SK-N-SH (cell line): ENCODE measurements around the gene ANAPC4. TPM values are rescaled to one million over a fixed set of nuclear protein-coding genes. Genes with fewer than 3 reads are reported as not detected.

ENCODE experiments used
- CTCF ChIA-PET: fragments of 300-600, 350-600 bp; formaldehyde crosslinking; extraction: SDS; loops from one replicate; lab custom pipeline; 2021; lab: Yijun Ruan, JAX
- POLR2A ChIA-PET: fragments of 350-600 bp; sonication (Branson Sonifier 250); formaldehyde crosslinking; extraction: SDS; loops from one replicate; lab custom pipeline; 2020; ENCODE audit warnings: antibody characterized with exemption, inconsistent platforms; lab: Yijun Ruan, JAX
- DNase-seq: peaks from one replicate; pipeline ENCODE4 v3.0.0; 2012
- H2AFZ ChIP-seq: fragments of 200-600 bp; sonication (generic); 2 replicates; pipeline ENCODE4 v1.8.1; 2016; ENCODE audit warnings: antibody characterized with exemption, mild to moderate bottlenecking, low read depth
- H3F3A ChIP-seq: fragments of 200-600 bp; sonication (generic); replicated peaks from 2 replicates; pipeline ENCODE3; 2016; ENCODE audit warnings: antibody characterized with exemption, mild to moderate bottlenecking; ENCODE audit not compliant: insufficient read depth
- H3K27ac ChIP-seq, 2 experiments: fragments of 200-500 bp in 1 of 2; fragments of 200-600 bp in 1 of 2; sonication (Bioruptor generic) in 1 of 2; sonication (generic), shearing (Covaris generic) in 1 of 2; 2 replicates each; pipeline versions ENCODE4 v1.5.1 to v1.6.1; 2014 to 2016; ENCODE audit warnings: low read depth in 2 of 2, inconsistent platforms in 1 of 2, low read length in 1 of 2, mild to moderate bottlenecking in 1 of 2, mixed read lengths in 1 of 2
- H3K27me3 ChIP-seq: fragments of 200-600 bp; sonication (generic), shearing (Covaris generic); 2 replicates; pipeline ENCODE4 v1.6.1; 2016; ENCODE audit warnings: mixed run types; ENCODE audit not compliant: insufficient read depth
- H3K36me3 ChIP-seq, 2 experiments: fragments of 200-500 bp in 1 of 2; fragments of 200-600 bp in 1 of 2; sonication (Bioruptor generic) in 1 of 2; sonication (generic) in 1 of 2; replicated peaks in 1 of 2; 2 replicates each; pipeline versions ENCODE3 to v1.5.1; 2014 to 2016; ENCODE audit warnings: low read length in 1 of 2, mild to moderate bottlenecking in 1 of 2; ENCODE audit not compliant: insufficient read depth in 2 of 2, control insufficient read depth in 1 of 2
- H3K4me1 ChIP-seq, 2 experiments: fragments of 200-500 bp in 1 of 2; fragments of 200-600 bp in 1 of 2; sonication (Bioruptor generic) in 1 of 2; sonication (generic), shearing (Covaris generic) in 1 of 2; 2 replicates each; pipeline versions ENCODE4 v1.5.1 to v1.6.1; 2014 to 2016; ENCODE audit warnings: low read depth in 1 of 2, low read length in 1 of 2, mixed run types in 1 of 2; ENCODE audit not compliant: insufficient read depth in 2 of 2, control insufficient read depth in 1 of 2
- H3K4me2 ChIP-seq: fragments of 200-600 bp; sonication (generic), shearing (Covaris generic); 2 replicates; pipeline ENCODE4 v1.6.1; 2017; ENCODE audit warnings: mixed run types
- H3K4me3 ChIP-seq, 2 experiments: fragments of 200-500 bp in 1 of 2; fragments of 200-600 bp in 1 of 2; sonication (Bioruptor generic) in 1 of 2; sonication (generic), shearing (Covaris generic) in 1 of 2; 2 replicates each; pipeline versions ENCODE4 v1.5.1 to v1.8.1; 2014 to 2016; ENCODE audit warnings: low read depth in 2 of 2, inconsistent platforms in 1 of 2, low read length in 1 of 2, mild to moderate bottlenecking in 1 of 2, mixed read lengths in 1 of 2, moderate library complexity in 1 of 2
- H3K79me2 ChIP-seq: fragments of 200-600 bp; sonication (generic); 2 replicates; pipeline ENCODE4 v1.8.1; 2017; ENCODE audit warnings: mild to moderate bottlenecking; ENCODE audit not compliant: insufficient read depth
- H3K9ac ChIP-seq: fragments of 200-600 bp; sonication (generic); 2 replicates; pipeline ENCODE4 v1.6.1; 2017; ENCODE audit warnings: mixed run types
- H3K9me2 ChIP-seq: fragments of 200-600 bp; sonication (generic); 2 replicates; pipeline ENCODE4 v1.6.1; 2017; ENCODE audit warnings: mixed run types
- H3K9me3 ChIP-seq: fragments of 200-600 bp; sonication (generic); 2 replicates; pipeline ENCODE4 v1.6.1; 2017; ENCODE audit warnings: mixed run types, mild to moderate bottlenecking, moderate library complexity
- H4K20me1 ChIP-seq: fragments of 200-600 bp; sonication (generic); 2 replicates; pipeline ENCODE4 v1.6.1; 2017; ENCODE audit warnings: mild to moderate bottlenecking, mixed run types; ENCODE audit not compliant: insufficient read depth
- MXI1 ChIP-seq: IDR thresholded peaks from 2 replicates; pipeline ENCODE4 v1.6.1; 2012; ENCODE audit warnings: mild to moderate bottlenecking, low read depth, low read length, improper control_type of control experiment
- RCOR1 ChIP-seq: fragments of 150-350 bp; IDR thresholded peaks from 2 replicates; pipeline ENCODE4 v1.6.1; 2017; ENCODE audit warnings: antibody characterized with exemption, low read length
- SIN3A ChIP-seq: IDR thresholded peaks from 2 replicates; pipeline ENCODE4 v1.6.1; 2012; ENCODE audit warnings: low read depth, mild to moderate bottlenecking, low read length, moderate library complexity, borderline replicate concordance
- WGBS: methylation state at CpG from one replicate; pipeline ENCODE4 v1.1.6; 2017; ENCODE audit warnings: low lambda C conversion rate; 5-methylcytosine and 5-hydroxymethylcytosine counted together
- polyA plus RNA-seq, 3 experiments: library from polyadenylated mRNA; depleted of rRNA; stranded (reverse); fragments of >200 nt; gene quantifications; 2 replicates each; pipeline ENCODE4 v1.2.3, GENCODE V29; 2012
- TF ChIP-seq, protein P1 (sequence below): IDR thresholded peaks from 2 replicates; pipeline ENCODE4 v1.6.1; 2012; ENCODE audit warnings: mild to moderate bottlenecking, low read depth, low read length, moderate library complexity
- TF ChIP-seq, protein P2 (sequence below): fragments of 200-600 bp; sonication (generic); IDR thresholded peaks from 2 replicates; pipeline ENCODE4 v1.6.1; 2017; ENCODE audit warnings: antibody characterized with exemption, mild to moderate bottlenecking, moderate library complexity
- TF ChIP-seq, protein P3 (sequence below): IDR thresholded peaks from 2 replicates; pipeline ENCODE4 v1.4.0; 2012; ENCODE audit warnings: low read depth, borderline replicate concordance

ANAPC4 gene
- polyA plus RNA-seq, 1 of the 3 experiments (the other 2 are of a cell fraction): 7.7 TPM

DNA sequence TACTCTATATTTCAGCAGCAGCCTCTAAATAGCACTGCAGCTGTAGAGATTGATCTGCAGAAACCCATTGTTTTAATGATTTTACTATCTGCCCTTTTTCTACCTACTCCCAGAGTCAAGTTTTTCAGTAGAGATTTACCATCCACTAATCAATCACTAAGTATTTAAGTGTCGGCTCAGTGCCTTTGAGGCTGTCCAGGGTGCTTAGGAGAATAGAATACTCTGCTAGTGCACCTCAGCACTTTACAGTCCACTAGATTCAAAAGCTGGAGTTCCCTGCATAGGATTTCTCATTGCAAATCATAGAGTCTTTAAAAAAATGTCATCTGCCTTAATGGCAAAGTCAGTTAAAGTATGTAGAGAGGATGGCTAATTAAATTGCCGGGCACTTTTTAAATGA, 29.6 kb upstream of the ANAPC4 start:
- Histone ChIP-seq H3F3A (no peaks in the 10 kb centered on the region), H3K4me3 (no peak overlapping the region), H3K9ac (no peak overlapping the region), H2AFZ (no peak overlapping the region), H3K9me3 (no peaks in the 10 kb centered on the region), H3K4me1 (peaks cover 0 to 6% of the 10 kb centered on the region in 2 experiments; a peak in 1 of 4 replicates), H3K9me2 (no peaks in the 10 kb centered on the region), H3K27ac (no peak overlapping the region), H3K36me3 (no peaks in the 10 kb centered on the region), H3K79me2 (no peaks in the 10 kb centered on the region), H3K4me2 (no peak overlapping the region), H4K20me1 (no peaks in the 10 kb centered on the region), H3K27me3 (no peaks in the 10 kb centered on the region)
- ChIA-PET CTCF (interaction anchor here (0.7 to 1.4 kb wide), 2 partner anchors 20 to 871 kb away, joined by 3 to 5 read pairs; no protein-coding TSS in a partner anchor), POLR2A (no interaction called here)
- TF ChIP-seq, protein P1, sequence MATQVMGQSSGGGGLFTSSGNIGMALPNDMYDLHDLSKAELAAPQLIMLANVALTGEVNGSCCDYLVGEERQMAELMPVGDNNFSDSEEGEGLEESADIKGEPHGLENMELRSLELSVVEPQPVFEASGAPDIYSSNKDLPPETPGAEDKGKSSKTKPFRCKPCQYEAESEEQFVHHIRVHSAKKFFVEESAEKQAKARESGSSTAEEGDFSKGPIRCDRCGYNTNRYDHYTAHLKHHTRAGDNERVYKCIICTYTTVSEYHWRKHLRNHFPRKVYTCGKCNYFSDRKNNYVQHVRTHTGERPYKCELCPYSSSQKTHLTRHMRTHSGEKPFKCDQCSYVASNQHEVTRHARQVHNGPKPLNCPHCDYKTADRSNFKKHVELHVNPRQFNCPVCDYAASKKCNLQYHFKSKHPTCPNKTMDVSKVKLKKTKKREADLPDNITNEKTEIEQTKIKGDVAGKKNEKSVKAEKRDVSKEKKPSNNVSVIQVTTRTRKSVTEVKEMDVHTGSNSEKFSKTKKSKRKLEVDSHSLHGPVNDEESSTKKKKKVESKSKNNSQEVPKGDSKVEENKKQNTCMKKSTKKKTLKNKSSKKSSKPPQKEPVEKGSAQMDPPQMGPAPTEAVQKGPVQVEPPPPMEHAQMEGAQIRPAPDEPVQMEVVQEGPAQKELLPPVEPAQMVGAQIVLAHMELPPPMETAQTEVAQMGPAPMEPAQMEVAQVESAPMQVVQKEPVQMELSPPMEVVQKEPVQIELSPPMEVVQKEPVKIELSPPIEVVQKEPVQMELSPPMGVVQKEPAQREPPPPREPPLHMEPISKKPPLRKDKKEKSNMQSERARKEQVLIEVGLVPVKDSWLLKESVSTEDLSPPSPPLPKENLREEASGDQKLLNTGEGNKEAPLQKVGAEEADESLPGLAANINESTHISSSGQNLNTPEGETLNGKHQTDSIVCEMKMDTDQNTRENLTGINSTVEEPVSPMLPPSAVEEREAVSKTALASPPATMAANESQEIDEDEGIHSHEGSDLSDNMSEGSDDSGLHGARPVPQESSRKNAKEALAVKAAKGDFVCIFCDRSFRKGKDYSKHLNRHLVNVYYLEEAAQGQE: peak; percentile 59; the same call in 1 of the 2 replicates
- TF ChIP-seq, protein P2, sequence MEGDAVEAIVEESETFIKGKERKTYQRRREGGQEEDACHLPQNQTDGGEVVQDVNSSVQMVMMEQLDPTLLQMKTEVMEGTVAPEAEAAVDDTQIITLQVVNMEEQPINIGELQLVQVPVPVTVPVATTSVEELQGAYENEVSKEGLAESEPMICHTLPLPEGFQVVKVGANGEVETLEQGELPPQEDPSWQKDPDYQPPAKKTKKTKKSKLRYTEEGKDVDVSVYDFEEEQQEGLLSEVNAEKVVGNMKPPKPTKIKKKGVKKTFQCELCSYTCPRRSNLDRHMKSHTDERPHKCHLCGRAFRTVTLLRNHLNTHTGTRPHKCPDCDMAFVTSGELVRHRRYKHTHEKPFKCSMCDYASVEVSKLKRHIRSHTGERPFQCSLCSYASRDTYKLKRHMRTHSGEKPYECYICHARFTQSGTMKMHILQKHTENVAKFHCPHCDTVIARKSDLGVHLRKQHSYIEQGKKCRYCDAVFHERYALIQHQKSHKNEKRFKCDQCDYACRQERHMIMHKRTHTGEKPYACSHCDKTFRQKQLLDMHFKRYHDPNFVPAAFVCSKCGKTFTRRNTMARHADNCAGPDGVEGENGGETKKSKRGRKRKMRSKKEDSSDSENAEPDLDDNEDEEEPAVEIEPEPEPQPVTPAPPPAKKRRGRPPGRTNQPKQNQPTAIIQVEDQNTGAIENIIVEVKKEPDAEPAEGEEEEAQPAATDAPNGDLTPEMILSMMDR: no peak
- no peak for TF ChIP-seq MXI1
- DNase-seq: no peak
- WGBS: 90% methylated on average over 2 of the region's 2 CpGs

DNA sequence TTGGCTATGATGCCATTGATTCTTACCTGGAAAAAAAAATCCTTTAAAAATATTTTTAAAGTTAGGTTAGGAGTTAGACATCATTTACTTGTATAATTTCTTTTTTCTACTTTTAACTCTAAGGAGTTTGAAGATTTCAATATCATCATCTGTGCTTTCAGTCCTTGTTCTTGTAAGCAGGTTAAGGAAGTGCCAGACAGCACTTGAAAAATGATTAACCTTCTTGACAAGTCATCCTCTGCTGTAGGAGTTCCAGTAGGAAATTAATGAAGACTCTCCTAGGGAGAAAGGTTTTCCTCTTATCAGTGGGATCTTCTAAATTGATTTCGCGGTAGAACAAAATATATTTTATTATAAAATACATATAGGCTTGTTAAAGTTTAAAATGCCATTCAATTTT, 29.1 kb upstream of the ANAPC4 start:
- H2AFZ ChIP-seq: no peak overlapping the region
- H3K9me3 ChIP-seq: no peaks in the 10 kb centered on the region
- H3K79me2 ChIP-seq: no peaks in the 10 kb centered on the region
- H4K20me1 ChIP-seq: no peaks in the 10 kb centered on the region
- H3K4me3 ChIP-seq: no peak overlapping the region
- no peak overlapping the region for H3K9ac ChIP-seq
- no peaks in the 10 kb centered on the region for H3K27me3 ChIP-seq
- no peaks in the 10 kb centered on the region for H3F3A ChIP-seq
- H3K27ac ChIP-seq: no peak overlapping the region
- WGBS: 71% methylated on average over 2 of the region's 2 CpGs
- H3K36me3 ChIP-seq: peaks cover 0 to 3% of the 10 kb centered on the region in 2 experiments
- TF ChIP-seq, protein P3, sequence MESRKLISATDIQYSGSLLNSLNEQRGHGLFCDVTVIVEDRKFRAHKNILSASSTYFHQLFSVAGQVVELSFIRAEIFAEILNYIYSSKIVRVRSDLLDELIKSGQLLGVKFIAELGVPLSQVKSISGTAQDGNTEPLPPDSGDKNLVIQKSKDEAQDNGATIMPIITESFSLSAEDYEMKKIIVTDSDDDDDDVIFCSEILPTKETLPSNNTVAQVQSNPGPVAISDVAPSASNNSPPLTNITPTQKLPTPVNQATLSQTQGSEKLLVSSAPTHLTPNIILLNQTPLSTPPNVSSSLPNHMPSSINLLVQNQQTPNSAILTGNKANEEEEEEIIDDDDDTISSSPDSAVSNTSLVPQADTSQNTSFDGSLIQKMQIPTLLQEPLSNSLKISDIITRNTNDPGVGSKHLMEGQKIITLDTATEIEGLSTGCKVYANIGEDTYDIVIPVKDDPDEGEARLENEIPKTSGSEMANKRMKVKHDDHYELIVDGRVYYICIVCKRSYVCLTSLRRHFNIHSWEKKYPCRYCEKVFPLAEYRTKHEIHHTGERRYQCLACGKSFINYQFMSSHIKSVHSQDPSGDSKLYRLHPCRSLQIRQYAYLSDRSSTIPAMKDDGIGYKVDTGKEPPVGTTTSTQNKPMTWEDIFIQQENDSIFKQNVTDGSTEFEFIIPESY: no peak
- TF ChIP-seq SIN3A (no peak), RCOR1 (no peak)
- CTCF ChIA-PET: interaction anchor here (0.8 to 1.4 kb wide), 2 partner anchors 19 to 23 kb away, joined by 3 to 5 read pairs; no protein-coding TSS in a partner anchor
- H3K4me2 ChIP-seq: no peak overlapping the region
- peaks cover 0 to 6% of the 10 kb centered on the region in 2 experiments; a peak in 1 of 4 replicates for H3K4me1 ChIP-seq
- DNase-seq: no peak
- POLR2A ChIA-PET: no interaction called here
- no peaks in the 10 kb centered on the region for H3K9me2 ChIP-seq
